ENCODE data around the gene CDK17. TPM values are rescaled to one million over a fixed set of nuclear protein-coding genes. Genes with fewer than 3 reads are reported as not detected.

CDK17 gene
- total RNA-seq, 1 experiment from 2014 or later: 21.4 TPM

- TF ChIP-seq CTCF (IDR thresholded peaks at IDR 0.05 in 2 of 3, conservative IDR thresholded peaks at IDR 0.05 in 1 of 3; ENCODE audit: borderline replicate concordance in 1 of 3, insufficient read depth in 1 of 3, low read depth in 2 of 3, low read length in 2 of 3) (no peak), POLR2AphosphoS5 (IDR thresholded peaks at IDR 0.05; ENCODE audit: low read depth, low read length) (no peak), ZFX (IDR thresholded peaks at IDR 0.05) (no peak), EZH2 (IDR thresholded peaks at IDR 0.05) (no peak), POLR2A (IDR thresholded peaks at IDR 0.05; ENCODE audit: borderline replicate concordance, extremely low read depth, insufficient read depth, insufficient read length) (no peak), ATF3 (IDR thresholded peaks at IDR 0.05) (no peak), SRF (IDR thresholded peaks at IDR 0.05; ENCODE audit: low read depth) (no peak)
Measured at GRCh38 chr12:96337953-96338352, 62.3 kb downstream of the CDK17 start (continued).

- CTCF ChIA-PET: no interaction called here
- RAD21 ChIA-PET (ENCODE audit: low non-redundant PET in 1 of 2, low total read pairs in 2 of 2, uncharacterized antibody in 2 of 2, unreplicated experiment in 2 of 2): no interaction called here
- no TSS peak for BruUV-seq (replicated peaks)
- POLR2A ChIA-PET: no interaction called here
- Histone ChIP-seq H3K36me3 (ENCODE audit: control insufficient read depth in 1 of 2, insufficient read depth in 2 of 2, low read length in 2 of 2) (no peaks in the 10 kb centered on the region), H3K9ac (ENCODE audit: low read length) (no peak overlapping the region), H4K20me1 (ENCODE audit: insufficient read depth) (no peaks in the 10 kb centered on the region), H3K4me3 (replicated peaks in 1 of 2; ENCODE audit: low read depth in 1 of 2, low read length in 2 of 2) (no peak overlapping the region), H3K9me2 (ENCODE audit: insufficient read depth) (no peaks in the 10 kb centered on the region), H3K4me1 (ENCODE audit: control insufficient read depth in 1 of 2, insufficient read depth in 2 of 2, low read length in 2 of 2) (no peaks in the 10 kb centered on the region), H3K27me3 (ENCODE audit: insufficient read depth, low read length) (no peaks in the 10 kb centered on the region), H3K79me2 (ENCODE audit: insufficient read depth, low read length) (peaks cover 26% of the 10 kb centered on the region), H3K27ac (ENCODE audit: low read depth, low read length) (no peak overlapping the region), H3K9me3 (ENCODE audit: control insufficient read depth in 1 of 2, insufficient read depth in 1 of 2, low read depth in 1 of 2, low read length in 2 of 2) (no peaks in the 10 kb centered on the region), H3K4me2 (ENCODE audit: low read length) (no peak overlapping the region), H2AFZ (ENCODE audit: low read depth, low read length, poor library complexity, severe bottlenecking) (no peak overlapping the region)
- no peak for TF ChIP-seq POLR2AphosphoS5 (IDR thresholded peaks at IDR 0.05; ENCODE audit: low read depth, low read length)
- no peak for TF ChIP-seq REST (IDR thresholded peaks at IDR 0.05; ENCODE audit: low read depth)
- no peak for TF ChIP-seq SP1 (IDR thresholded peaks at IDR 0.05; ENCODE audit: low read depth)
- TF ChIP-seq FOSL1 (IDR thresholded peaks at IDR 0.05; ENCODE audit: low read depth): no peak
- no peak for TF ChIP-seq EZH2 (IDR thresholded peaks at IDR 0.05)
- TF ChIP-seq ZBTB33 (IDR thresholded peaks at IDR 0.05; ENCODE audit: extremely low read depth, insufficient replicate concordance, low read length): no peak
- no peak for TF ChIP-seq EZH2phosphoT487 (IDR thresholded peaks at IDR 0.05; ENCODE audit: borderline replicate concordance)
- no peak for TF ChIP-seq SRF (IDR thresholded peaks at IDR 0.05; ENCODE audit: low read depth)
- no peak for TF ChIP-seq JUND (IDR thresholded peaks at IDR 0.05)
- TF ChIP-seq CEBPB (IDR thresholded peaks at IDR 0.05; ENCODE audit: low read depth): no peak
- TF ChIP-seq ZNF274 (IDR thresholded peaks at IDR 0.05; ENCODE audit: low read depth, low read length): no peak
- TF ChIP-seq SIN3A (IDR thresholded peaks at IDR 0.05; ENCODE audit: low read depth): no peak
- TF ChIP-seq ZFX (IDR thresholded peaks at IDR 0.05): no peak
- intact Hi-C loops (cut with micrococcal nuclease): no loop called here
- ATAC-seq (no peak), DNase-seq (ENCODE audit: low read depth, low spot score) (no peak)
Measured at GRCh38 chr12:96336489-96336888, 63.8 kb downstream of the CDK17 start.

Data from HCT116 (cell line).